ENCODE measurements around the gene AHDC1. TPM values are rescaled to one million over a fixed set of nuclear protein-coding genes. Genes with fewer than 3 reads are reported as not detected.

Gene AHDC1
- total and polyA plus RNA-seq, 2 of the 13 experiments (the other 11 are each of a cell fraction or from before 2014, with no cell fraction given), result 1.0 to 2.7 TPM

DNA sequence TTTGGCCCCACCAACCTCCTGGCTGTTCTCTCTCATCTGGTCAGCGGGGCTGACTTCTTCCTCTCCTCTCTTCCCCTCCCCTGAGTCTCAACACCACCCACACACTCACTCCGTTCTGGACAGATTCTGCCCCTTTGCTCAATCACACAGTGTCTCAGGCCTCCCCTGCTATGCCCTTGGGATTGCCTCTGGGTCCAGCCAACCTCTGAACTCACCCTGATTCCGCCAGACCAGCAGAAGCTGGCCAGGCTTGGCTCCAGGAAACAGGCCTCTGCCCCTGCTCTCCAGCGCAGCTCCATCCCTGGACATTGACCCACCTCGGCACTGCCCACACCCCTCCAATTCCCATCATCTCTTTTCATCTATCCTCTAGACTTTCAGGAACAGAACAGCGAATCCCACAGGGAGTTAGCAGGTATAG, 22.1 kb downstream of the AHDC1 start (continued):
- TF ChIP-seq ZNF574 (CRISPR knock-in tag; IDR thresholded peaks at IDR 0.05), result peak; percentile 41; the same call in 1 of the 2 replicates
- TF ChIP-seq, protein P1, sequence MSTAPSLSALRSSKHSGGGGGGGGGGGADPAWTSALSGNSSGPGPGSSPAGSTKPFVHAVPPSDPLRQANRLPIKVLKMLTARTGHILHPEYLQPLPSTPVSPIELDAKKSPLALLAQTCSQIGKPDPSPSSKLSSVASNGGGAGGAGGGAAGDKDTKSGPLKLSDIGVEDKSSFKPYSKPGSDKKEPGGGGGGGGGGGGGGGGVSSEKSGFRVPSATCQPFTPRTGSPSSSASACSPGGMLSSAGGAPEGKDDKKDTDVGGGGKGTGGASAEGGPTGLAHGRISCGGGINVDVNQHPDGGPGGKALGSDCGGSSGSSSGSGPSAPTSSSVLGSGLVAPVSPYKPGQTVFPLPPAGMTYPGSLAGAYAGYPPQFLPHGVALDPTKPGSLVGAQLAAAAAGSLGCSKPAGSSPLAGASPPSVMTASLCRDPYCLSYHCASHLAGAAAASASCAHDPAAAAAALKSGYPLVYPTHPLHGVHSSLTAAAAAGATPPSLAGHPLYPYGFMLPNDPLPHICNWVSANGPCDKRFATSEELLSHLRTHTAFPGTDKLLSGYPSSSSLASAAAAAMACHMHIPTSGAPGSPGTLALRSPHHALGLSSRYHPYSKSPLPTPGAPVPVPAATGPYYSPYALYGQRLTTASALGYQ (CRISPR knock-in tag; IDR thresholded peaks at IDR 0.05), result no peak
- no peak for TF ChIP-seq POGZ (CRISPR knock-in tag; IDR thresholded peaks at IDR 0.05)
- no peak for TF ChIP-seq ZBTB10 (CRISPR knock-in tag; IDR thresholded peaks at IDR 0.05; ENCODE audit: borderline replicate concordance)
- peak; percentile 23 for TF ChIP-seq RAD21 (CRISPR knock-in tag; IDR thresholded peaks at IDR 0.05)
- TF ChIP-seq XRCC5 (optimal IDR thresholded peaks at IDR 0.05; ENCODE audit: low read length), result peak; percentile 43
- TF ChIP-seq ZNF598 (CRISPR knock-in tag; IDR thresholded peaks at IDR 0.05; ENCODE audit: borderline replicate concordance), result 0 out of 2 replicates have a peak, but pooled peaks have one; percentile 50
- no peak for TF ChIP-seq ZNF329 (CRISPR knock-in tag; IDR thresholded peaks at IDR 0.05; ENCODE audit: low read depth)
- no peak for TF ChIP-seq YEATS4 (CRISPR knock-in tag; IDR thresholded peaks at IDR 0.05; ENCODE audit: borderline replicate concordance)
- no peak for TF ChIP-seq TBX3 (IDR thresholded peaks at IDR 0.05; ENCODE audit: borderline replicate concordance)
- peak; percentile 29; the same call in 1 of the 2 replicates for TF ChIP-seq STAG1 (CRISPR knock-in tag; IDR thresholded peaks at IDR 0.05)
- no peak for TF ChIP-seq SIN3B (IDR thresholded peaks at IDR 0.05; ENCODE audit: low read length)
- peak; percentile 65; the same call in 1 of the 2 replicates for TF ChIP-seq HDAC2 (CRISPR knock-in tag; IDR thresholded peaks at IDR 0.05)
- TF ChIP-seq TOPORS (CRISPR knock-in tag; IDR thresholded peaks at IDR 0.05), result no peak
- no peak for TF ChIP-seq HOXA5 (CRISPR knock-in tag; IDR thresholded peaks at IDR 0.05)
- TF ChIP-seq CHD4 (IDR thresholded peaks at IDR 0.05; ENCODE audit: borderline replicate concordance, low read length), result no peak
- TF ChIP-seq, protein P2, sequence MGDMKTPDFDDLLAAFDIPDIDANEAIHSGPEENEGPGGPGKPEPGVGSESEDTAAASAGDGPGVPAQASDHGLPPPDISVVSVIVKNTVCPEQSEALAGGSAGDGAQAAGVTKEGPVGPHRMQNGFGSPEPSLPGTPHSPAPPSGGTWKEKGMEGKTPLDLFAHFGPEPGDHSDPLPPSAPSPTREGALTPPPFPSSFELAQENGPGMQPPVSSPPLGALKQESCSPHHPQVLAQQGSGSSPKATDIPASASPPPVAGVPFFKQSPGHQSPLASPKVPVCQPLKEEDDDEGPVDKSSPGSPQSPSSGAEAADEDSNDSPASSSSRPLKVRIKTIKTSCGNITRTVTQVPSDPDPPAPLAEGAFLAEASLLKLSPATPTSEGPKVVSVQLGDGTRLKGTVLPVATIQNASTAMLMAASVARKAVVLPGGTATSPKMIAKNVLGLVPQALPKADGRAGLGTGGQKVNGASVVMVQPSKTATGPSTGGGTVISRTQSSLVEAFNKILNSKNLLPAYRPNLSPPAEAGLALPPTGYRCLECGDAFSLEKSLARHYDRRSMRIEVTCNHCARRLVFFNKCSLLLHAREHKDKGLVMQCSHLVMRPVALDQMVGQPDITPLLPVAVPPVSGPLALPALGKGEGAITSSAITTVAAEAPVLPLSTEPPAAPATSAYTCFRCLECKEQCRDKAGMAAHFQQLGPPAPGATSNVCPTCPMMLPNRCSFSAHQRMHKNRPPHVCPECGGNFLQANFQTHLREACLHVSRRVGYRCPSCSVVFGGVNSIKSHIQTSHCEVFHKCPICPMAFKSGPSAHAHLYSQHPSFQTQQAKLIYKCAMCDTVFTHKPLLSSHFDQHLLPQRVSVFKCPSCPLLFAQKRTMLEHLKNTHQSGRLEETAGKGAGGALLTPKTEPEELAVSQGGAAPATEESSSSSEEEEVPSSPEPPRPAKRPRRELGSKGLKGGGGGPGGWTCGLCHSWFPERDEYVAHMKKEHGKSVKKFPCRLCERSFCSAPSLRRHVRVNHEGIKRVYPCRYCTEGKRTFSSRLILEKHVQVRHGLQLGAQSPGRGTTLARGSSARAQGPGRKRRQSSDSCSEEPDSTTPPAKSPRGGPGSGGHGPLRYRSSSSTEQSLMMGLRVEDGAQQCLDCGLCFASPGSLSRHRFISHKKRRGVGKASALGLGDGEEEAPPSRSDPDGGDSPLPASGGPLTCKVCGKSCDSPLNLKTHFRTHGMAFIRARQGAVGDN (CRISPR knock-in tag; IDR thresholded peaks at IDR 0.05), result peak; percentile 88
- TF ChIP-seq FOXK2 (IDR thresholded peaks at IDR 0.05), result no peak

Data from HepG2 (cell line).